Kasumi-1 (cell line): ENCODE data around the gene SLC31A1.
A peak's percentile ranks its signal among the peaks of the same experiment; 100 is the strongest.
"Not testable (repeated sequence)": the region's sequence is repeated elsewhere in the genome, so short reads cannot be mapped to it uniquely, and the experiment has no call there.

ENCODE experiments used
- DNase-seq, 2 experiments: peaks; one replicate each; lab custom pipeline; 2025; lab: John Stamatoyannopoulos, UW

SLC31A1 gene

GRCh38 chr9:113220467-113221002 is 809 bp upstream of the SLC31A1 start:
- no peak for DNase-seq

GRCh38 chr9:113221800-113222481 is 597 bp downstream of the SLC31A1 start:
- peak in 1 of 2 experiments; percentile 24 for DNase-seq

GRCh38 chr9:113222482-113222841 is 1.1 kb downstream of the SLC31A1 start:
- no peak for DNase-seq

GRCh38 chr9:113223963-113224362 is 2.6 kb downstream of the SLC31A1 start:
- no peak for DNase-seq

GRCh38 chr9:113227436-113227835 is 6.1 kb downstream of the SLC31A1 start:
- DNase-seq = no peak

- no peak for DNase-seq
These were observed 6.9 kb downstream of the SLC31A1 start for GRCh38 chr9:113228130-113228665.

GRCh38 chr9:113231701-113232100 is 10.4 kb downstream of the SLC31A1 start:
- DNase-seq = no peak

GRCh38 chr9:113235701-113236255 is 14.4 kb downstream of the SLC31A1 start:
- DNase-seq = not testable (repeated sequence)

GRCh38 chr9:113237026-113237425 is 15.7 kb downstream of the SLC31A1 start:
- DNase-seq = no peak

- no peak for DNase-seq
These were observed 17.0 kb downstream of the SLC31A1 start for GRCh38 chr9:113238202-113238858.

GRCh38 chr9:113238859-113239232 is 17.5 kb downstream of the SLC31A1 start:
- DNase-seq = no peak

GRCh38 chr9:113241161-113241560 is 19.8 kb downstream of the SLC31A1 start:
- DNase-seq = no peak

- no peak for DNase-seq
These were observed 23.2 kb downstream of the SLC31A1 start for GRCh38 chr9:113244556-113244955.

GRCh38 chr9:113245894-113246293 is 24.6 kb downstream of the SLC31A1 start:
- no peak for DNase-seq

- DNase-seq = no peak
These were observed 25.6 kb downstream of the SLC31A1 start for GRCh38 chr9:113246928-113247327.

GRCh38 chr9:113247640-113248039 is 26.3 kb downstream of the SLC31A1 start:
- no peak for DNase-seq

- DNase-seq = not testable (repeated sequence)
These were observed 28.3 kb downstream of the SLC31A1 start for GRCh38 chr9:113249661-113250060.

GRCh38 chr9:113250807-113251206 is 29.5 kb downstream of the SLC31A1 start:
- no peak for DNase-seq

- DNase-seq = no peak
These were observed 33.6 kb downstream of the SLC31A1 start for GRCh38 chr9:113254991-113255390.

- DNase-seq = peak; percentile 10 to 11
These were observed 34.1 kb downstream of the SLC31A1 start for GRCh38 chr9:113255438-113255837.

- no peak for DNase-seq
These were observed 36.5 kb downstream of the SLC31A1 start for GRCh38 chr9:113257863-113258262.

GRCh38 chr9:113258282-113258681 is 36.9 kb downstream of the SLC31A1 start:
- no peak for DNase-seq
